Testis (tissue), 2 donors: ENCODE data around the gene TOP1.

Experiments used
- CTCF ChIP-seq, 3 experiments: fragments of 450-650 bp in 2 of 3; fragments of 200-600 bp in 1 of 3; sonication (generic) in 1 of 3; IDR thresholded peaks; one replicate each; pipeline ENCODE4 v1.5.1; 2016 to 2019; ENCODE audit warnings: antibody characterized with exemption in 3 of 3, mild to moderate bottlenecking in 2 of 3, moderate library complexity in 1 of 3
- POLR2A ChIP-seq: fragments of 450-650 bp; IDR thresholded peaks from one replicate; pipeline ENCODE4 v1.6.1; 2017; ENCODE audit warnings: antibody characterized with exemption, mild to moderate bottlenecking, moderate library complexity

DNA sequence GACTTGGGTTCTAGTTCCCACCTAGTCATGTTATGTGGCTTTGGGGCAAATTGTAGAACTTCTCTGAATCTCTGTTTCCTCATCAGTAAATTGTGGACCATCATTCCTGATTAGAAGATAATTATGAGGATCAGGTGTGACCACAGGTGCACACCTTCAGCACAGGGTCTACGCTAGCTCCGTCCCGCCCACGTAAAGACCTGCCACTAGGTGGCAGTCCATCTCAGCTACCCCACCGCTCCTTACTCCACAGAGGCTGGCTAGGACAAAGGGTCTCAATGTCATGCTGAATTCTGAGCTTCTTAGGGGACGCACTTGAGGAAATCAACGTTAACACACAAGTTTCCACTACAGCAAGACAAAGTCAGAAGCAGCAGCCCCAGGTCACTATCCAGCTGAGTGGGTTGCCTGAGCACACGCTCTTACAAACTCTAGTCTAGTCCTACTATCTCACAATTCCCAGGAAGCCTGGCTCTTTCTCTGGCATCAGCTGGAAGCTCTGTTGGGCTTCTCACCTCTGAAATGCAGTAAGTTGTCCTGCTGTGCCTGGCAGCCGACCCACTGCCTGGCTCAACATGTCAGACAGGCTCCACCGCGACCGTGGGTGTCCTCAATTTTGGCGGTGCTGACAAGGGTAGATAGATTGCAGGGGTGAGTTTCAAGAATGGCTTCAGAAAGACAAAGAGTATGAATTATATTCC lies 106.7 kb downstream of the TOP1 start:
- TF ChIP-seq CTCF (IDR thresholded peaks at IDR 0.05) (peak; percentile 14 to 48 (median 31)), POLR2A (no peak)
